HG03135 (cell line): Measurements from ENCODE around the gene KBTBD13.
"Not testable (repeated sequence)": the region's sequence is repeated elsewhere in the genome, so short reads cannot be mapped to it uniquely, and the experiment has no call there.

Source experiments
- ATAC-seq: cut with Tn5 transposase; IDR thresholded peaks from one replicate; pipeline ENCODE4 v1.9.1; 2021; ENCODE audit warnings: mild to moderate bottlenecking, moderate library complexity; ENCODE audit not compliant: unreplicated experiment

Gene KBTBD13

DNA sequence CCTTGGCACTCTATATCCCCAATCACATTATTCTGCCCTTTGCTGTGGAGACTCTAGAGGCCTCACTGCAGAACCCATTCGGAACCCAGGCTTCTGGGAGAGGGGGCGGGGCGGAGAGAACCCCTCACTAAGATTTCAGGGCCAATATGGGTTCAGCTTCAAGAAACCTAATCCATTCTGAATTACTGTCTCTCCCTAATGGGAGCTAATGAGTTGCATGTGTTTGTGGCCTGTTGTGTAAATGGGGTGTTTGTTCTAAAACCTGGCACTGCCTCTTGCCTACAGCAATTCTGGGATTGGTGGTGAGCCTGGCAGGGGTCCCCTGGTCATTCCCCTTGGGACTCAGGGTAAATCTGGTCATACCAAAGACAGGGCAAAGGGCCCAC, 8.2 kb upstream of the KBTBD13 start:
- ATAC-seq: no peak

- no peak for ATAC-seq
These were observed 7.4 kb upstream of the KBTBD13 start for GRCh38 chr15:65069179-65069578.

GRCh38 chr15:65069779-65070546, 6.6 kb upstream of the KBTBD13 start:
- ATAC-seq: no peak

- ATAC-seq: no peak
These were observed 5.2 kb upstream of the KBTBD13 start for GRCh38 chr15:65071381-65071811.

DNA sequence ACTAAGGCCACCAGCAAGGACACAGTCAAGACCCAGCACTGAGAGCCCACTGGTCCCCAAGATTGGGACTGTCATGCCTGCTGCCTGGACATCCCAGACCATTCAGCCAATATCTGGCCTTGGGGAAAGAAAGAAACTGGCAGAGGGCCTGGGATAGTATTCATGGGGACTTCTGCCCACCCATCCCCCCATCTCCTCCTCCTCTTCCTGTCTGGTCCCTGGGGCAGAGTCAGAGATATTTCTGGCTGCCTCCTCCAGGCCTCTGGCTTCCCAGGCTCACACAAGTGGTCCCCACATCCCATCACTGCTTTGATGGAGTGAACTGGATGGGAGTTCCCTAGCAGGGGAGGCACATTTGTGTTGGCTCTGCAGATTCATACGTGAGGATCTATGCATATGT, 4.5 kb upstream of the KBTBD13 start:
- no peak for ATAC-seq

GRCh38 chr15:65072617-65073016, 3.9 kb upstream of the KBTBD13 start:
- no peak for ATAC-seq

DNA sequence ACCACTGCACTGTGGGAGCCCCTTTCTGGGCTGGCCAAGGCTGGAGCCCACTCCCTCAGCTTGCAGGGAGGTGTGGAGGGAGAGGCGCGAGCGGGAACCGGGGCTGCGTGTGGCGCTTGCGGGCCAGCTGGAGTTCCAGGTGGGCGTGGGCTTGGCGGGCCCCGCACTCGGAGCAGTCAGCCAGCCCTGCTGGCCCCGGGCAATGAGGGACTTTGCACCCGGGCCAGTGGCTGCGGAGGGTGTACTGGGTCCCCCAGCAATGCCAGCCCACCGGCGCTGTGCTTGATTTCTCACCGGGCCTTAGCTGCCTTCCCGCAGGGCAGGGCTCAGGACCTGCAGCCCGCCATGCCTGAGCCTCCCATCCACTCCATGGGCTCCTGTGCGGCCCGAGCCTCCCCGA, 1.6 kb upstream of the KBTBD13 start:
- not testable (repeated sequence) for ATAC-seq

GRCh38 chr15:65075607-65076395, 745 bp upstream of the KBTBD13 start:
- ATAC-seq: not testable (repeated sequence)

DNA sequence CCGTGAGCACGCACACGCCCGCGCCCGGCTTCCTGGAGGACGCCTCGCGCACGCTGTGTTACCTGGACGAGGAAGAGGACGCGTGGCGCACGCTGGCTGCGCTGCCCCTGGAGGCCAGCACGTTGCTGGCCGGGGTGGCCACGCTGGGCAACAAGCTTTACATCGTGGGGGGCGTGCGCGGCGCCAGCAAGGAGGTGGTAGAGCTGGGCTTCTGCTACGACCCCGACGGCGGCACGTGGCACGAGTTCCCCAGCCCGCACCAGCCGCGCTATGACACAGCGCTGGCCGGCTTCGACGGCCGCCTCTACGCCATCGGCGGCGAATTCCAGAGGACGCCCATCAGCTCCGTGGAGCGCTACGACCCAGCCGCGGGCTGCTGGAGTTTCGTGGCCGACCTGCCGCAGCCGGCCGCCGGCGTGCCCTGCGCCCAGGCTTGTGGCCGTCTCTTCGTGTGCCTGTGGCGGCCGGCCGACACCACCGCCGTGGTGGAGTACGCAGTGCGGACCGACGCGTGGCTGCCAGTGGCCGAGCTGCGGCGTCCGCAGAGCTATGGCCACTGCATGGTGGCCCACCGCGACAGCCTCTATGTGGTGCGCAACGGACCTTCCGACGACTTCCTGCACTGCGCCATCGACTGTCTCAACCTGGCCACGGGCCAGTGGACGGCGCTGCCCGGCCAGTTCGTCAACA, 890 bp downstream of the KBTBD13 start:
- no peak for ATAC-seq

- ATAC-seq: no peak
These were observed 1.4 kb downstream of the KBTBD13 start for GRCh38 chr15:65077981-65078352.

DNA sequence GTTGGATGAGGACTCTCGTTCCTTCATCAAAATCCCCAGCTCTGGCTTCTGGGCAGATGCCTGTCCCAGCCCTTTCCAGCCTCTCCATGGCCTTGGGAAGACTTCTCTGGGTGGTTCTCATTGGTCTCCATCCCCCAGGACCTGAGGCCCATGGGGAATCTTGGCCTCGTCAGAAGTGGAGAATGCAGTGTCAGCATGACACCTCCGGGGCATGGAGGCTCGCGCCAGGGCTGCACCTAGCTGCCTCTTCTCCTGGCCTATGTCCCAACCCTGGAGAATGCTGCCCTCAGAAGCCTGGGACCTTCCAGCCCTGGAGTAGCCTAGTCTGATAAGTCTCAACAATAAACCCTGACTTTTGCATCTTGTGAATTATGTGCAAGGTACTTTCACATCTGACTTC, 3.0 kb downstream of the KBTBD13 start:
- no peak for ATAC-seq

DNA sequence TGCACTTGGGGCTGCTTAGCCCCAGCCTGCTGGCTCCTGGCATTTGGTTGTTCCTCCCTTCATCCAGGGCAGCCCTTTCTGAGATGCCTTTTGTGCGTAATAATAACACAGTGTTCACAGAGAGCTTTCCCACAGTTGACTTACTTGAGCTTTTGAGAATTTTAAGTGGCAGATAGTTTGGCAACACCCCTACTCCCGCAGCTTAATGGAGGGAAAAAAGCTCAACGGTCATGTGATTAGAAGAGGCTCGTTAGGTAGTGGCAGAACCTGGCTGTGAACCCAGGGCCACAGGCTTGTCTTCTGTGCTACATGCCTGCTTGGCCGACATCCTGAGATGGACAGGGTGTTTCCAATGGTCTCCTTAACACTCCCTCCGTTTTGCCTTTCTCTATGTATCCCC, 4.7 kb downstream of the KBTBD13 start:
- ATAC-seq: no peak

- ATAC-seq: no peak
These were observed 5.2 kb downstream of the KBTBD13 start for GRCh38 chr15:65081758-65082157.

- no peak for ATAC-seq
These were observed 5.9 kb downstream of the KBTBD13 start for GRCh38 chr15:65082303-65082953.

DNA sequence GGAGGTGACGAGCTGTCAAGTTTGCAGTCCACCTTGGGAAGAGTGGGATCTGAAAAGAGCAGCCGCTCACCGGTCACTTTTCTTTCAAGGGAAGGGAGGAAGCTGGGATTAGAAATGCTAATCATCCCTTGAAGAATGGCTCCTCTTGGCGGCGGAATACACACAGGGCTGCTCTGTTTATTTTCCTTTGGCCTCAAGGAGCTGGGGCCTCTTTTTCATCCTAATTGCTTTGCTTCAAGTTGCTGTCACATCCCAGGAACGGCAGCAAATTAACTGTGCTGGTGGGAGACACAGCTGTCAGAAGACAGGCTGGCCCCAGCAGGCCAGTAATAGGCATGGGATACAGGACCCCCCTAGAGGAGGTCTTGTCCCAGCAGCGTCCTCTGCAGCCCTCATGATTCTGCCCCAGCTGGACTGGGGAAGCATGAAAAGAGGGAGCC, 6.7 kb downstream of the KBTBD13 start:
- ATAC-seq: no peak

DNA sequence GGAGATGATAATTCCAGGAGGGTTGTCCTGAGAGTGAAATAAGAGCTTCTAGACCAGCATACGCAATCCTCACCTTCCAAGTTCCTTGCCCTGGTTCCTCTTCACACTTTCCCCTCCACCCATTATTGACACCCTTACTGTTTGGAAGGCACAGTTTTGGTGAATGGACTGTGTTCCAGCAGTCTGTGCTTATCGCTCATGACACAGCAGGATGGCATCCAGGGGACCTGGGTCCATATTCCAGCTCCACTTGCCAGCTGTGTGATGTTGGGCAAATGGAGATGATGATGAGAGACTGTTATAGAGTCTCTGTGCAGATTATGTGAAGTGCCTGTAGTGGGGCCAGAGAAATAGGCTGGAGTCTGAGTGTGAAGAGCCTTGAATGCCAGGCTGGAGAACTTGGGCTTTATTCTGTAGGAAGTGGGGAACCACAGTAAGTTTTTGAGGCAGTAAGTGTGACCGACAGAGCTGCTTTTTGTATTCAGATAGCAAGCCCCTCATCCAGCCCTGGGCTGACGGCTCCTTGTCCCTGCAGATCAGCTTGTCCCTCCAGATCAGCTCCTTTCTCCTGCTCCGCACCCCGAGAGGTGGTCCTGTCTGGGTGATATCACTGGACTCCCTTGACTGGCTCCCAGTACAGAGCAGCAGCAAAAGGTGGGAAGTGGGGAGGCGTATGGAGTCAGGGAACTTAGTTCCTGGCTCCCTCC, 8.1 kb downstream of the KBTBD13 start:
- ATAC-seq: no peak

DNA sequence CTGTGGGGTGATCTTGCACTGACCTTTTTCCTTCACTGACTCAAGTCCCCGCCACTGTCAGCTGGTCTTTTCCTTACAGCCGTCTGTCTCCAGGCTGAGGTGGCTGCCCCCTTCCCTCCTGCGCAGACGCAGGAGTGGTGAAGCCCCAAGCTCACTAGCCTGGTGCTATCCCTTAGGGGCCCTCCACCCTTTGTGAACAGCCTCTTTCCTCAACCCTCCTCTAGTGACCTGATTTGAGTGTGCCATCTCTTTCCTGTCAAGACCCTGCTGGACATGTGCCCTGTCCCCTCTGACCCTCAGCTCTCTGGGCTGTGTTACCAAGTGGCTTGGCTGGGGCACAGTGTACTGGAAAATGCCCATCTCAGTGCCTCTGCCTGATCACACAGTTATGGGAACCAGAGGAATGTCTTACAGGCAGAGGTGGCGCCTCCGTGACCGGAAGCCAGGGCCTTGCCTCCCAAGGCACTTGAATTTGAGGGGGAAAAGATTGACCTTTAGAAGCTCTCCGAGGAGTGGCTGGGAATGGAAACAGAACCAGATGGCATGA, 8.7 kb downstream of the KBTBD13 start:
- ATAC-seq: no peak

GRCh38 chr15:65085990-65086679, 9.6 kb downstream of the KBTBD13 start:
- no peak for ATAC-seq

DNA sequence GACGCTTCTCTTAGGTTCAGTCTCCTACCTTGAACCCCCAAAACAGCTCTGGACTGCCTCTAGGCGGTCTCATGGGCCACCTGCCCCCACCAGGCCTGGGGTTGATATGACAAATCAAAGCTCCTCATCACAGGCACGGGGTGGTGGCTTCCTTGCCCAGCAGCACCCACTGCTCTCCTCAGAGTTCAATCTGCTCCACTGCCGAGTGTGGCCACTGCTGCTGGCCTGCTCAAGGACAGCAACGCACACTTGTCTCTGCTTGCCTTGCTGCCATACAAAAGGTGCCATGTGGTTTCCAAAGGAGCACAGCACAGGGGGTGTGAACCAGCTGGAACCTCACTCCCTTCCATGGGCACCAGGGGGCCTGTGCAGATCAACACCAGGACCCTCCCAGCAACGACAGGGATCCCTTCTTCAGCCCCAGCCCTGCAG, 10.2 kb downstream of the KBTBD13 start:
- no peak for ATAC-seq

DNA sequence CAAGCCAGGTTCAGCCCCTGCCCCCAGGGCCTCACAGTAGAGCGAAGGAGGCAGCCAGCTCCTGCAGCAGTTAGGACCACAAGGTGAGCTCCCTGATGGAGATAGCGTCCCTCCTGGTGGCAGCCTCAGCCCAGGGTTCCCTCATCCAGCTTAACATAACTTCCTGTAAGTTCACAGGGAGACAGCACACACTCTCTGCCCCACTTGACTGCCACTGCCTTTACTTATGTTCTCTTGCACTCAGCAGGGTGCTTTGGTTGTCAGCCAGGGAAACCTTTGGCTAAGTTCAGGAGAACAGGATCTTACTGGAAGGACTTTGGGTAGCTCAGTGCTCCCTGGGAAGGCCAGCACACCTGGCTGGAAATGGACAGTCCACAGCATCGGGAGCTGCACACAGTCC, 10.9 kb downstream of the KBTBD13 start:
- ATAC-seq: no peak
